ENCODE data around the gene RAB5IF. TPM values are rescaled to one million over a fixed set of nuclear protein-coding genes. Genes with fewer than 3 reads are reported as not detected.

RAB5IF gene
- total and polyA plus RNA-seq, 2 of the 4 experiments (the other 2 are of a cell fraction) = 74.0 to 93.1 TPM

DNA sequence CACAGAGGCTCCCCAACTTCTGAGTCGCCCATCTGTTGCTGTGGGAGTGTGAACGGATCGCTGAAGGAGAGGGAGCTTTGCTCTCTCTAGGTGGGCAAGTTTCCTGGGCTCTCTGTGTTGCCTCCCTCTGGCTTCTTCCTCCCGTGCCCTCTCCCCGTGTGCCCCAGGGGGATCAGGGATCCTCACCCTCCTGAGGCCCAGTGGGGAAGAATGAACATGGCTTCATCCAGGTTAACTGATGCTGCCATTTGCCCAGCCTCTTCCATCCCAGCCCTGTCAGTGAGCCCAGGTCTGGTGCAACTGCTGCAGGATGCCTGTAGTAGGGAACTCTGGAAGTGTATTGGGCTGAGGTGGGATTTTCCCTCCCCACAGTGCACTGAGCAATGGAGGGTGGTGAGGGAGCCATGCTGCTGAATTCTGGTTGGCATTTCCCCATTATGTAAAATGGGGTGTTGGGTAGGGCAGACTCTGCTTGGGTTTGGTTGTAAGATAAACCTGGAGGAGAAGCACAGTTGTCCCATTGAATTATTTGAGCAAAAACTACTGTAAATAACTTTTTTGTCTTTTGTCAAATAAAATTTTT lies 12.1 kb upstream of the RAB5IF start:
- no peak overlapping the region for H3K4me3 ChIP-seq (ENCODE audit: insufficient read depth, low read depth, low read length)
- no TSS peak for BruUV-seq (replicated peaks)
- no peak overlapping the region for H2BK5ac ChIP-seq (ENCODE audit: low read depth, low read length, poor library complexity, severe bottlenecking)
- no peak overlapping the region for H4K8ac ChIP-seq (ENCODE audit: low read depth in 2 of 2, low read length in 2 of 2)
- H4K5ac ChIP-seq (ENCODE audit: low read depth, low read length) = no peak overlapping the region
- no peak overlapping the region for H3K56ac ChIP-seq (ENCODE audit: extremely low read depth, insufficient read depth, low read length)
- H3K4me2 ChIP-seq (ENCODE audit: low read depth, low read length) = no peak overlapping the region
- in situ Hi-C loops (cut with MboI; ENCODE audit: low sequenced_read_pairs) (no loop called here), intact Hi-C loops (cut with micrococcal nuclease) (no loop called here), dilution Hi-C loops (cut with HindIII; ENCODE audit: low sequenced_read_pairs, unreplicated experiment) (no loop called here)
- H3K9ac ChIP-seq (ENCODE audit: low read depth, low read length) = no peak overlapping the region
- H2BK120ac ChIP-seq (ENCODE audit: low read depth, low read length) = no peak overlapping the region
- no peak overlapping the region for H3K18ac ChIP-seq (ENCODE audit: low read depth, low read length)
- no peaks in the 10 kb centered on the region for H4K20me1 ChIP-seq (ENCODE audit: insufficient read depth, low read length)
- H3K36me3 ChIP-seq (ENCODE audit: control insufficient read depth, insufficient read depth, low read length) = peaks cover 15% of the 10 kb centered on the region
- TF ChIP-seq FOS (IDR thresholded peaks at IDR 0.05; ENCODE audit: low read depth, low read length) (no peak), NFE2L2 (IDR thresholded peaks at IDR 0.05; ENCODE audit: low read depth, low read length) (no peak), CHD1 (IDR thresholded peaks at IDR 0.05; ENCODE audit: low read depth, low read length) (no peak), RFX5 (IDR thresholded peaks at IDR 0.05; ENCODE audit: low read depth, low read length) (no peak), MAFK (IDR thresholded peaks at IDR 0.05; ENCODE audit: low read depth, low read length) (no peak), RAD21 (IDR thresholded peaks at IDR 0.05; ENCODE audit: low read length) (no peak), SMC3 (IDR thresholded peaks at IDR 0.05; ENCODE audit: low read depth, low read length) (no peak), MAZ (IDR thresholded peaks at IDR 0.05; ENCODE audit: borderline replicate concordance, low read depth, low read length) (no peak), BHLHE40 (IDR thresholded peaks at IDR 0.05; ENCODE audit: low read depth, low read length) (no peak), POLR2A (IDR thresholded peaks at IDR 0.05; ENCODE audit: low read depth, low read length) (no peak), CEBPB (IDR thresholded peaks at IDR 0.05; ENCODE audit: low read depth, low read length) (no peak), RCOR1 (IDR thresholded peaks at IDR 0.05; ENCODE audit: insufficient replicate concordance, low read length) (no peak), MXI1 (IDR thresholded peaks at IDR 0.05; ENCODE audit: borderline replicate concordance, low read depth, low read length) (no peak)
- TF ChIP-seq, protein P1, sequence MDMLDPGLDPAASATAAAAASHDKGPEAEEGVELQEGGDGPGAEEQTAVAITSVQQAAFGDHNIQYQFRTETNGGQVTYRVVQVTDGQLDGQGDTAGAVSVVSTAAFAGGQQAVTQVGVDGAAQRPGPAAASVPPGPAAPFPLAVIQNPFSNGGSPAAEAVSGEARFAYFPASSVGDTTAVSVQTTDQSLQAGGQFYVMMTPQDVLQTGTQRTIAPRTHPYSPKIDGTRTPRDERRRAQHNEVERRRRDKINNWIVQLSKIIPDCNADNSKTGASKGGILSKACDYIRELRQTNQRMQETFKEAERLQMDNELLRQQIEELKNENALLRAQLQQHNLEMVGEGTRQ (IDR thresholded peaks at IDR 0.05; ENCODE audit: low read depth, low read length) = no peak
- TF ChIP-seq, protein P2, sequence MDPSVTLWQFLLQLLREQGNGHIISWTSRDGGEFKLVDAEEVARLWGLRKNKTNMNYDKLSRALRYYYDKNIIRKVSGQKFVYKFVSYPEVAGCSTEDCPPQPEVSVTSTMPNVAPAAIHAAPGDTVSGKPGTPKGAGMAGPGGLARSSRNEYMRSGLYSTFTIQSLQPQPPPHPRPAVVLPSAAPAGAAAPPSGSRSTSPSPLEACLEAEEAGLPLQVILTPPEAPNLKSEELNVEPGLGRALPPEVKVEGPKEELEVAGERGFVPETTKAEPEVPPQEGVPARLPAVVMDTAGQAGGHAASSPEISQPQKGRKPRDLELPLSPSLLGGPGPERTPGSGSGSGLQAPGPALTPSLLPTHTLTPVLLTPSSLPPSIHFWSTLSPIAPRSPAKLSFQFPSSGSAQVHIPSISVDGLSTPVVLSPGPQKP (IDR thresholded peaks at IDR 0.05; ENCODE audit: borderline replicate concordance, low read depth, low read length) = no peak
- TF ChIP-seq, protein P3, sequence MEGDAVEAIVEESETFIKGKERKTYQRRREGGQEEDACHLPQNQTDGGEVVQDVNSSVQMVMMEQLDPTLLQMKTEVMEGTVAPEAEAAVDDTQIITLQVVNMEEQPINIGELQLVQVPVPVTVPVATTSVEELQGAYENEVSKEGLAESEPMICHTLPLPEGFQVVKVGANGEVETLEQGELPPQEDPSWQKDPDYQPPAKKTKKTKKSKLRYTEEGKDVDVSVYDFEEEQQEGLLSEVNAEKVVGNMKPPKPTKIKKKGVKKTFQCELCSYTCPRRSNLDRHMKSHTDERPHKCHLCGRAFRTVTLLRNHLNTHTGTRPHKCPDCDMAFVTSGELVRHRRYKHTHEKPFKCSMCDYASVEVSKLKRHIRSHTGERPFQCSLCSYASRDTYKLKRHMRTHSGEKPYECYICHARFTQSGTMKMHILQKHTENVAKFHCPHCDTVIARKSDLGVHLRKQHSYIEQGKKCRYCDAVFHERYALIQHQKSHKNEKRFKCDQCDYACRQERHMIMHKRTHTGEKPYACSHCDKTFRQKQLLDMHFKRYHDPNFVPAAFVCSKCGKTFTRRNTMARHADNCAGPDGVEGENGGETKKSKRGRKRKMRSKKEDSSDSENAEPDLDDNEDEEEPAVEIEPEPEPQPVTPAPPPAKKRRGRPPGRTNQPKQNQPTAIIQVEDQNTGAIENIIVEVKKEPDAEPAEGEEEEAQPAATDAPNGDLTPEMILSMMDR (conservative IDR thresholded peaks at IDR 0.05; ENCODE audit: low read depth, low read length) = no peak
- H2BK15ac ChIP-seq (ENCODE audit: low read depth, low read length) = no peak overlapping the region
- WGBS, 2 experiments (ENCODE audit: extremely low coverage in 2 of 2, insufficient read length in 1 of 2) = no CpG with 5 or more reads among the region's 5 CpGs
- H3K4ac ChIP-seq (ENCODE audit: low read depth, low read length) = no peak overlapping the region
- no peak overlapping the region for H4K91ac ChIP-seq (ENCODE audit: insufficient read depth, low read depth, low read length)
- CTCF ChIA-PET = no interaction called here
- DNase-seq (no peak), ATAC-seq (ENCODE audit: low read depth) (no peak)
- no peak overlapping the region for H3K14ac ChIP-seq (replicated peaks; ENCODE audit: low read depth, low read length)
- no peak overlapping the region for H3K23ac ChIP-seq (ENCODE audit: low read depth, low read length)
- POLR2A ChIA-PET (ENCODE audit: unreplicated experiment) = no interaction called here
- no peak overlapping the region for H2BK20ac ChIP-seq (ENCODE audit: low read depth, low read length)
- H3K9me1 ChIP-seq (ENCODE audit: insufficient read depth, low read length) = no peaks in the 10 kb centered on the region
- H3K27me3 ChIP-seq (ENCODE audit: control insufficient read depth, insufficient read depth, low read length) = no peaks in the 10 kb centered on the region
- no peak overlapping the region for H2AK9ac ChIP-seq (replicated peaks; ENCODE audit: low read depth, low read length, poor library complexity)
- no peak overlapping the region for H3K27ac ChIP-seq (ENCODE audit: insufficient read depth, low read length)
- no peaks in the 10 kb centered on the region for H3K79me1 ChIP-seq (ENCODE audit: low read depth in 1 of 2, low read length in 2 of 2)
- no peak overlapping the region for H2AK5ac ChIP-seq (ENCODE audit: low read depth, low read length)
- no peak overlapping the region for H2AFZ ChIP-seq (replicated peaks; ENCODE audit: low read length, poor library complexity)
- H3K4me1 ChIP-seq (ENCODE audit: control insufficient read depth, insufficient read depth, low read length) = no peaks in the 10 kb centered on the region
- H3K9me3 ChIP-seq (ENCODE audit: control insufficient read depth, insufficient read depth, low read length) = no peaks in the 10 kb centered on the region
